SK-N-SH (cell line): Measurements from ENCODE around the gene LRRC49. TPM values are rescaled to one million over a fixed set of nuclear protein-coding genes. Genes with fewer than 3 reads are reported as not detected.
A peak's percentile ranks its signal among the peaks of the same experiment; 100 is the strongest.

Source experiments
- CTCF ChIA-PET: fragments of 300-600, 350-600 bp; formaldehyde crosslinking; extraction: SDS; loops from one replicate; lab custom pipeline; 2021; lab: Yijun Ruan, JAX
- POLR2A ChIA-PET: fragments of 350-600 bp; sonication (Branson Sonifier 250); formaldehyde crosslinking; extraction: SDS; loops from one replicate; lab custom pipeline; 2020; ENCODE audit warnings: antibody characterized with exemption, inconsistent platforms; lab: Yijun Ruan, JAX
- DNase-seq: peaks from one replicate; pipeline ENCODE4 v3.0.0; 2012
- H2AFZ ChIP-seq: fragments of 200-600 bp; sonication (generic); 2 replicates; pipeline ENCODE4 v1.8.1; 2016; ENCODE audit warnings: antibody characterized with exemption, mild to moderate bottlenecking, low read depth
- H3F3A ChIP-seq: fragments of 200-600 bp; sonication (generic); replicated peaks from 2 replicates; pipeline ENCODE3; 2016; ENCODE audit warnings: antibody characterized with exemption, mild to moderate bottlenecking; ENCODE audit not compliant: insufficient read depth
- H3K27ac ChIP-seq, 2 experiments: fragments of 200-500 bp in 1 of 2; fragments of 200-600 bp in 1 of 2; sonication (Bioruptor generic) in 1 of 2; sonication (generic), shearing (Covaris generic) in 1 of 2; 2 replicates each; pipeline versions ENCODE4 v1.5.1 to v1.6.1; 2014 to 2016; ENCODE audit warnings: low read depth in 2 of 2, inconsistent platforms in 1 of 2, low read length in 1 of 2, mild to moderate bottlenecking in 1 of 2, mixed read lengths in 1 of 2
- H3K27me3 ChIP-seq: fragments of 200-600 bp; sonication (generic), shearing (Covaris generic); 2 replicates; pipeline ENCODE4 v1.6.1; 2016; ENCODE audit warnings: mixed run types; ENCODE audit not compliant: insufficient read depth
- H3K36me3 ChIP-seq, 2 experiments: fragments of 200-500 bp in 1 of 2; fragments of 200-600 bp in 1 of 2; sonication (Bioruptor generic) in 1 of 2; sonication (generic) in 1 of 2; replicated peaks in 1 of 2; 2 replicates each; pipeline versions ENCODE3 to v1.5.1; 2014 to 2016; ENCODE audit warnings: low read length in 1 of 2, mild to moderate bottlenecking in 1 of 2; ENCODE audit not compliant: insufficient read depth in 2 of 2, control insufficient read depth in 1 of 2
- H3K4me1 ChIP-seq, 2 experiments: fragments of 200-500 bp in 1 of 2; fragments of 200-600 bp in 1 of 2; sonication (Bioruptor generic) in 1 of 2; sonication (generic), shearing (Covaris generic) in 1 of 2; 2 replicates each; pipeline versions ENCODE4 v1.5.1 to v1.6.1; 2014 to 2016; ENCODE audit warnings: low read depth in 1 of 2, low read length in 1 of 2, mixed run types in 1 of 2; ENCODE audit not compliant: insufficient read depth in 2 of 2, control insufficient read depth in 1 of 2
- H3K4me2 ChIP-seq: fragments of 200-600 bp; sonication (generic), shearing (Covaris generic); 2 replicates; pipeline ENCODE4 v1.6.1; 2017; ENCODE audit warnings: mixed run types
- H3K4me3 ChIP-seq, 2 experiments: fragments of 200-500 bp in 1 of 2; fragments of 200-600 bp in 1 of 2; sonication (Bioruptor generic) in 1 of 2; sonication (generic), shearing (Covaris generic) in 1 of 2; 2 replicates each; pipeline versions ENCODE4 v1.5.1 to v1.8.1; 2014 to 2016; ENCODE audit warnings: low read depth in 2 of 2, inconsistent platforms in 1 of 2, low read length in 1 of 2, mild to moderate bottlenecking in 1 of 2, mixed read lengths in 1 of 2, moderate library complexity in 1 of 2
- H3K79me2 ChIP-seq: fragments of 200-600 bp; sonication (generic); 2 replicates; pipeline ENCODE4 v1.8.1; 2017; ENCODE audit warnings: mild to moderate bottlenecking; ENCODE audit not compliant: insufficient read depth
- H3K9ac ChIP-seq: fragments of 200-600 bp; sonication (generic); 2 replicates; pipeline ENCODE4 v1.6.1; 2017; ENCODE audit warnings: mixed run types
- H3K9me2 ChIP-seq: fragments of 200-600 bp; sonication (generic); 2 replicates; pipeline ENCODE4 v1.6.1; 2017; ENCODE audit warnings: mixed run types
- H3K9me3 ChIP-seq: fragments of 200-600 bp; sonication (generic); 2 replicates; pipeline ENCODE4 v1.6.1; 2017; ENCODE audit warnings: mixed run types, mild to moderate bottlenecking, moderate library complexity
- H4K20me1 ChIP-seq: fragments of 200-600 bp; sonication (generic); 2 replicates; pipeline ENCODE4 v1.6.1; 2017; ENCODE audit warnings: mild to moderate bottlenecking, mixed run types; ENCODE audit not compliant: insufficient read depth
- EP300 ChIP-seq, 2 experiments: IDR thresholded peaks; 2 replicates each; pipeline versions ENCODE4 v1.4.0 to v1.6.1; 2012; ENCODE audit warnings: borderline replicate concordance in 1 of 2, low read depth in 1 of 2, low read length in 1 of 2
- FOSL2 ChIP-seq: IDR thresholded peaks from 2 replicates; pipeline ENCODE4 v1.4.0; 2012; ENCODE audit warnings: low read depth, mild to moderate bottlenecking, moderate library complexity, borderline replicate concordance
- GATA2 ChIP-seq: sonication (generic); formaldehyde crosslinking; IDR thresholded peaks from 2 replicates; pipeline ENCODE4 v1.5.0; 2020; ENCODE audit warnings: mild to moderate bottlenecking, missing genetic modification reagents
- JUND ChIP-seq: IDR thresholded peaks from 2 replicates; pipeline ENCODE4 v1.4.0; 2012
- MEF2A ChIP-seq: IDR thresholded peaks from 2 replicates; pipeline ENCODE4 v1.4.0; 2012; ENCODE audit warnings: low read depth, borderline replicate concordance
- NFIC ChIP-seq: IDR thresholded peaks from 2 replicates; pipeline ENCODE4 v1.4.0; 2012; ENCODE audit warnings: borderline replicate concordance
- PBX3 ChIP-seq: IDR thresholded peaks from 2 replicates; pipeline ENCODE4; 2012
- POLR2AphosphoS5 ChIP-seq: IDR thresholded peaks from 2 replicates; pipeline ENCODE4 v1.6.1; 2012; ENCODE audit warnings: low read depth, low read length
- RFX5 ChIP-seq: IDR thresholded peaks from 2 replicates; pipeline ENCODE4 v1.6.1; 2012; ENCODE audit warnings: mild to moderate bottlenecking, improper control_type of control experiment, low read length
- RXRA ChIP-seq: IDR thresholded peaks from 2 replicates; pipeline ENCODE4 v1.4.0; 2012; ENCODE audit warnings: low read depth, mild to moderate bottlenecking, borderline replicate concordance
- SIN3A ChIP-seq: IDR thresholded peaks from 2 replicates; pipeline ENCODE4 v1.6.1; 2012; ENCODE audit warnings: low read depth, mild to moderate bottlenecking, low read length, moderate library complexity, borderline replicate concordance
- TAF1 ChIP-seq: IDR thresholded peaks from 2 replicates; pipeline ENCODE4 v1.6.1; 2012; ENCODE audit warnings: low read depth, mild to moderate bottlenecking, low read length, moderate library complexity, borderline replicate concordance
- TCF12 ChIP-seq: IDR thresholded peaks from 2 replicates; pipeline ENCODE4 v1.4.0; 2012
- TEAD4 ChIP-seq: IDR thresholded peaks from 2 replicates; pipeline ENCODE4 v1.4.0; 2012; ENCODE audit warnings: mild to moderate bottlenecking, borderline replicate concordance; ENCODE audit not compliant: insufficient read depth
- ZBTB33 ChIP-seq: IDR thresholded peaks from 2 replicates; pipeline ENCODE4 v1.4.0; 2012; ENCODE audit warnings: low read depth, borderline replicate concordance
- WGBS: methylation state at CpG from one replicate; pipeline ENCODE4 v1.1.6; 2017; ENCODE audit warnings: low lambda C conversion rate; 5-methylcytosine and 5-hydroxymethylcytosine counted together
- polyA plus RNA-seq, 3 experiments: library from polyadenylated mRNA; depleted of rRNA; stranded (reverse); fragments of >200 nt; gene quantifications; 2 replicates each; pipeline ENCODE4 v1.2.3, GENCODE V29; 2012

The LRRC49 gene
- polyA plus RNA-seq, 1 of the 3 experiments (the other 2 are of a cell fraction): 7.2 TPM

GRCh38 chr15:70863450-70864218, 29.0 kb upstream of the LRRC49 start (continued):
- TF ChIP-seq SIN3A: 0 out of 2 replicates have a peak, but pooled peaks have one; percentile 35
- TF ChIP-seq, all 33 proteins: peak for 11

- H3K36me3 ChIP-seq: no peaks in the 10 kb centered on the region
- peak overlapping the region; percentile 49 to 65; a peak in 3 of 4 replicates for H3K27ac ChIP-seq
- no peaks in the 10 kb centered on the region for H4K20me1 ChIP-seq
- POLR2A ChIA-PET: no interaction called here
- H3K4me3 ChIP-seq: no peak overlapping the region
- H3K9me2 ChIP-seq: no peaks in the 10 kb centered on the region
- peaks cover 36% of the 10 kb centered on the region for H3F3A ChIP-seq
- H3K79me2 ChIP-seq: no peaks in the 10 kb centered on the region
- H3K9ac ChIP-seq: no peak overlapping the region
- TF ChIP-seq TAF1: no peak
- TF ChIP-seq MEF2A: no peak
- no peak for TF ChIP-seq GATA2 (CRISPR knock-in tag)
- TF ChIP-seq RFX5: no peak
- TF ChIP-seq RXRA: no peak
- H3K4me2 ChIP-seq: no peak overlapping the region
- H3K9me3 ChIP-seq: no peaks in the 10 kb centered on the region
- WGBS: 94% methylated on average over 5 of the region's 5 CpGs
- H3K27me3 ChIP-seq: no peaks in the 10 kb centered on the region
- CTCF ChIA-PET: no interaction called here
- peaks cover 31 to 44% of the 10 kb centered on the region in 2 experiments for H3K4me1 ChIP-seq
- H2AFZ ChIP-seq: no peak overlapping the region
- no peak for DNase-seq
These were observed 25.5 kb upstream of the LRRC49 start for GRCh38 chr15:70866982-70867641.

GRCh38 chr15:70867911-70868467, 24.6 kb upstream of the LRRC49 start:
- H3K4me2 ChIP-seq: peak overlapping the region; percentile 17; the same call in 1 of the 2 replicates

More at GRCh38 chr15:70867911-70868467, 24.6 kb upstream of the LRRC49 start:
- Histone ChIP-seq H3K9ac (no peak overlapping the region), H3K27me3 (no peaks in the 10 kb centered on the region), H3K4me3 (no peak overlapping the region), H3K9me3 (no peaks in the 10 kb centered on the region), H3K4me1 (peaks cover 31 to 39% of the 10 kb centered on the region in 2 experiments), H3K36me3 (no peaks in the 10 kb centered on the region), H3K27ac (peak overlapping the region; percentile 49 to 81), H3K79me2 (no peaks in the 10 kb centered on the region), H3F3A (peaks cover 31% of the 10 kb centered on the region), H2AFZ (no peak overlapping the region), H4K20me1 (no peaks in the 10 kb centered on the region), H3K9me2 (no peaks in the 10 kb centered on the region)
- peak; percentile 65 for DNase-seq
- ChIA-PET CTCF (interaction anchor here (0.7 to 3.0 kb wide), 5 partner anchors 14 to 71 kb away, joined by 3 to 18 read pairs (median 3); partner anchors contain the start of gene LARP6), POLR2A (interaction anchor here (2.9 kb wide), 1 partner anchor 14 kb away, joined by 21 read pairs; the partner anchor contains the start of gene LARP6)
- peak; percentile 93 for TF ChIP-seq TCF12
- TF ChIP-seq MEF2A: 0 out of 2 replicates have a peak, but pooled peaks have one; percentile 13
- peak; percentile 75 for TF ChIP-seq NFIC
- TF ChIP-seq RFX5: no peak
- TF ChIP-seq FOSL2: no peak
- TF ChIP-seq POLR2AphosphoS5: peak; percentile 53; the same call in 1 of the 2 replicates
- no peak for TF ChIP-seq ZBTB33
- 0 out of 2 replicates have a peak, but pooled peaks have one; percentile 45 for TF ChIP-seq SIN3A
- TF ChIP-seq PBX3: peak; percentile 90
- TF ChIP-seq TEAD4: 0 out of 2 replicates have a peak, but pooled peaks have one; percentile 34
- TF ChIP-seq JUND: peak; percentile 35; the same call in 1 of the 2 replicates
- TF ChIP-seq EP300 (IDR thresholded peaks at IDR 0.05; ENCODE audit: borderline replicate concordance in 1 of 2, low read depth in 1 of 2, low read length in 1 of 2): peak; percentile 65 to 73
- WGBS: 52% methylated on average over 6 of the region's 6 CpGs
